ENCODE measurements around the gene TMEM256. TPM values are rescaled to one million over a fixed set of nuclear protein-coding genes. Genes with fewer than 3 reads are reported as not detected.
A peak's percentile ranks its signal among the peaks of the same experiment; 100 is the strongest.

Gene TMEM256
- total RNA-seq, 1 experiment from 2014 or later, result 57.6 TPM

GRCh38 chr17:7356756-7357155 lies 47.1 kb downstream of the TMEM256 start:
- Histone ChIP-seq H3K9me3 (ENCODE audit: low read depth, low read length, poor library complexity, severe bottlenecking) (no peaks in the 10 kb centered on the region), H3K27ac (ENCODE audit: low read depth, low read length, poor library complexity, severe bottlenecking) (no peak overlapping the region), H3K27me3 (replicated peaks; ENCODE audit: insufficient read depth, low read depth, low read length, poor library complexity) (no peaks in the 10 kb centered on the region), H3K36me3 (ENCODE audit: insufficient read depth, low read length, poor library complexity, severe bottlenecking) (no peaks in the 10 kb centered on the region), H3K4me1 (ENCODE audit: insufficient read depth, low read length, poor library complexity, severe bottlenecking) (peaks cover 14% of the 10 kb centered on the region), H3K4me3 (ENCODE audit: low read depth, low read length, poor library complexity, severe bottlenecking) (no peak overlapping the region)
- TF ChIP-seq CTCF (conservative IDR thresholded peaks at IDR 0.05; ENCODE audit: low read depth, low read length) (no peak), EZH2 (IDR thresholded peaks at IDR 0.05; ENCODE audit: borderline replicate concordance, low read depth, low read length, poor library complexity, severe bottlenecking) (no peak)
- no peak for DNase-seq (ENCODE audit: low spot score)
- no TSS peak for BruUV-seq (replicated peaks)
- POLR2A ChIA-PET (ENCODE audit: low non-redundant PET), result no interaction called here
- intact Hi-C loops (cut with micrococcal nuclease; ENCODE audit: unreplicated experiment), result loop anchor here (2.0 to 10.0 kb wide), 3 partner anchors 81 to 204 kb away; partner anchors contain the start of genes FGF11, POLR2A, SENP3 and SLC35G6
- CTCF ChIA-PET, result interaction anchor here (0.5 to 1.8 kb wide), 7 partner anchors 37 to 204 kb away, joined by 3 to 11 read pairs (median 5); partner anchors contain the start of genes PLSCR3 and POLR2A

GRCh38 chr17:7356072-7356549 lies 47.8 kb downstream of the TMEM256 start:
- CTCF ChIA-PET, result interaction anchor here (0.5 to 1.8 kb wide), 11 partner anchors 13 to 233 kb away, joined by 3 to 11 read pairs (median 4); partner anchors contain the start of genes NEURL4, PLSCR3 and POLR2A
- H3K36me3 ChIP-seq (ENCODE audit: insufficient read depth, low read length, poor library complexity, severe bottlenecking), result no peaks in the 10 kb centered on the region
- H3K9me3 ChIP-seq (ENCODE audit: low read depth, low read length, poor library complexity, severe bottlenecking), result no peaks in the 10 kb centered on the region
- no peak overlapping the region for H3K27ac ChIP-seq (ENCODE audit: low read depth, low read length, poor library complexity, severe bottlenecking)
- peaks cover 18% of the 10 kb centered on the region for H3K4me1 ChIP-seq (ENCODE audit: insufficient read depth, low read length, poor library complexity, severe bottlenecking)
- no TSS peak for BruUV-seq (replicated peaks)
- POLR2A ChIA-PET (ENCODE audit: low non-redundant PET), result no interaction called here
- no peak overlapping the region for H3K4me3 ChIP-seq (ENCODE audit: low read depth, low read length, poor library complexity, severe bottlenecking)
- no peaks in the 10 kb centered on the region for H3K27me3 ChIP-seq (replicated peaks; ENCODE audit: insufficient read depth, low read depth, low read length, poor library complexity)
- intact Hi-C loops (cut with micrococcal nuclease; ENCODE audit: unreplicated experiment), result loop anchor here (2.0 to 10.0 kb wide), 3 partner anchors 81 to 205 kb away; partner anchors contain the start of genes FGF11, POLR2A, SENP3 and SLC35G6
- DNase-seq (ENCODE audit: low spot score), result peak; percentile 80
- TF ChIP-seq CTCF (conservative IDR thresholded peaks at IDR 0.05; ENCODE audit: low read depth, low read length) (peak; percentile 96), EZH2 (IDR thresholded peaks at IDR 0.05; ENCODE audit: borderline replicate concordance, low read depth, low read length, poor library complexity, severe bottlenecking) (no peak)

GRCh38 chr17:7355573-7355972 lies 48.3 kb downstream of the TMEM256 start:
- DNase-seq (ENCODE audit: low spot score), result no peak
- Histone ChIP-seq H3K27ac (ENCODE audit: low read depth, low read length, poor library complexity, severe bottlenecking) (no peak overlapping the region), H3K27me3 (replicated peaks; ENCODE audit: insufficient read depth, low read depth, low read length, poor library complexity) (no peaks in the 10 kb centered on the region), H3K4me3 (ENCODE audit: low read depth, low read length, poor library complexity, severe bottlenecking) (no peak overlapping the region), H3K9me3 (ENCODE audit: low read depth, low read length, poor library complexity, severe bottlenecking) (no peaks in the 10 kb centered on the region), H3K36me3 (ENCODE audit: insufficient read depth, low read length, poor library complexity, severe bottlenecking) (no peaks in the 10 kb centered on the region), H3K4me1 (ENCODE audit: insufficient read depth, low read length, poor library complexity, severe bottlenecking) (peaks cover 24% of the 10 kb centered on the region)
- no TSS peak for BruUV-seq (replicated peaks)
- intact Hi-C loops (cut with micrococcal nuclease; ENCODE audit: unreplicated experiment), result loop anchor here (5.0 to 10.0 kb wide), 2 partner anchors 82 to 129 kb away; partner anchors contain the start of genes FGF11, POLR2A, SLC35G6 and TMEM102
- TF ChIP-seq EZH2 (IDR thresholded peaks at IDR 0.05; ENCODE audit: borderline replicate concordance, low read depth, low read length, poor library complexity, severe bottlenecking), result no peak
- no peak for TF ChIP-seq CTCF (conservative IDR thresholded peaks at IDR 0.05; ENCODE audit: low read depth, low read length)
- CTCF ChIA-PET, result interaction anchor here (0.9 to 1.8 kb wide), 7 partner anchors 14 to 234 kb away, joined by 3 to 11 read pairs (median 5); partner anchors contain the start of genes NEURL4 and PLSCR3
- POLR2A ChIA-PET (ENCODE audit: low non-redundant PET), result no interaction called here

Data from A673 (cell line).